Nephron (organoid): ENCODE data around the gene ERGIC1.

Experiments used
- H3K27ac Mint-ChIP-seq, 3 experiments: 2 replicates each; pipeline ENCODE4 v1.8.0; 2020; ENCODE audit warnings: mixed read lengths in 3 of 3, mild to moderate bottlenecking in 2 of 3, moderate library complexity in 1 of 3
- H3K27me3 Mint-ChIP-seq: 2 replicates; pipeline ENCODE4 v1.8.0; 2021; ENCODE audit warnings: low read depth, mild to moderate bottlenecking, moderate library complexity, mixed read lengths
- H3K36me3 Mint-ChIP-seq: 2 replicates; pipeline ENCODE4 v1.8.0; 2020; ENCODE audit warnings: low read depth, mixed read lengths
- H3K4me1 Mint-ChIP-seq: 2 replicates; pipeline ENCODE4 v1.8.0; 2020; ENCODE audit warnings: mixed read lengths
- H3K4me3 Mint-ChIP-seq, 3 experiments: 2 replicates each; pipeline ENCODE4 v1.8.0; 2020; ENCODE audit warnings: mild to moderate bottlenecking in 3 of 3, mixed read lengths in 3 of 3, moderate library complexity in 2 of 3
- H3K9me3 Mint-ChIP-seq: 2 replicates; pipeline ENCODE4 v1.8.0; 2020; ENCODE audit warnings: mixed read lengths
- CTCF ChIP-seq, 3 experiments: fragments of 200-600 bp; sonication (generic); IDR thresholded peaks; one replicate each; pipeline ENCODE4 v1.5.0; 2021; ENCODE audit warnings: antibody characterized with exemption in 3 of 3; ENCODE audit not compliant: unreplicated experiment in 3 of 3

The ERGIC1 gene

GRCh38 chr5:172936401-172936800, 102.3 kb downstream of the ERGIC1 start:
- Mint-ChIP-seq H3K9me3 (no peaks in the 10 kb centered on the region), H3K4me3 (no peak overlapping the region), H3K27me3 (no peaks in the 10 kb centered on the region), H3K27ac (no peak overlapping the region), H3K4me1 (peaks cover 40% of the 10 kb centered on the region), H3K36me3 (peaks cover 30% of the 10 kb centered on the region)
- no peak for TF ChIP-seq CTCF (IDR thresholded peaks at IDR 0.05; ENCODE audit: unreplicated experiment in 3 of 3)

- Mint-ChIP-seq H3K9me3 (no peaks in the 10 kb centered on the region), H3K4me1 (peaks cover 48% of the 10 kb centered on the region), H3K27me3 (no peaks in the 10 kb centered on the region), H3K27ac (peak overlapping the region; percentile 74 to 89 (median 77)), H3K36me3 (peaks cover 38% of the 10 kb centered on the region), H3K4me3 (no peak overlapping the region)
- peak in 2 of 3 experiments; percentile 13 to 21 for TF ChIP-seq CTCF (IDR thresholded peaks at IDR 0.05; ENCODE audit: unreplicated experiment in 3 of 3)
Observed at GRCh38 chr5:172939071-172939470, 105.0 kb downstream of the ERGIC1 start.

GRCh38 chr5:172939611-172940267, 105.7 kb downstream of the ERGIC1 start:
- peaks cover 39% of the 10 kb centered on the region for H3K36me3 Mint-ChIP-seq
- H3K4me1 Mint-ChIP-seq, result peaks cover 50% of the 10 kb centered on the region
- no peaks in the 10 kb centered on the region for H3K27me3 Mint-ChIP-seq
- no peaks in the 10 kb centered on the region for H3K9me3 Mint-ChIP-seq
- no peak for TF ChIP-seq CTCF (IDR thresholded peaks at IDR 0.05; ENCODE audit: unreplicated experiment in 3 of 3)
- no peak overlapping the region for H3K4me3 Mint-ChIP-seq
- peak overlapping the region; percentile 74 to 89 (median 77) for H3K27ac Mint-ChIP-seq

GRCh38 chr5:172940268-172941066, 106.4 kb downstream of the ERGIC1 start:
- H3K4me3 Mint-ChIP-seq, result peak overlapping the region in 1 of 3 experiments; percentile 16
- no peaks in the 10 kb centered on the region for H3K27me3 Mint-ChIP-seq
- peak overlapping the region; percentile 74 to 89 (median 78) for H3K27ac Mint-ChIP-seq
- H3K36me3 Mint-ChIP-seq, result peaks cover 46% of the 10 kb centered on the region
- no peaks in the 10 kb centered on the region for H3K9me3 Mint-ChIP-seq
- TF ChIP-seq CTCF (IDR thresholded peaks at IDR 0.05; ENCODE audit: unreplicated experiment in 3 of 3), result no peak
- H3K4me1 Mint-ChIP-seq, result peaks cover 55% of the 10 kb centered on the region

- TF ChIP-seq CTCF (IDR thresholded peaks at IDR 0.05; ENCODE audit: unreplicated experiment in 3 of 3), result no peak
- Mint-ChIP-seq H3K4me1 (peaks cover 51% of the 10 kb centered on the region), H3K27me3 (no peaks in the 10 kb centered on the region), H3K36me3 (peaks cover 45% of the 10 kb centered on the region), H3K9me3 (no peaks in the 10 kb centered on the region), H3K27ac (peak overlapping the region; percentile 77 to 80 (median 78)), H3K4me3 (peak overlapping the region in 1 of 3 experiments; percentile 5)
Observed at GRCh38 chr5:172941067-172941516, 107.0 kb downstream of the ERGIC1 start.
